Measurements from ENCODE around the gene TMEM87A.
"Not testable (repeated sequence)": the region's sequence is repeated elsewhere in the genome, so short reads cannot be mapped to it uniquely, and the experiment has no call there.

The TMEM87A gene

DNA sequence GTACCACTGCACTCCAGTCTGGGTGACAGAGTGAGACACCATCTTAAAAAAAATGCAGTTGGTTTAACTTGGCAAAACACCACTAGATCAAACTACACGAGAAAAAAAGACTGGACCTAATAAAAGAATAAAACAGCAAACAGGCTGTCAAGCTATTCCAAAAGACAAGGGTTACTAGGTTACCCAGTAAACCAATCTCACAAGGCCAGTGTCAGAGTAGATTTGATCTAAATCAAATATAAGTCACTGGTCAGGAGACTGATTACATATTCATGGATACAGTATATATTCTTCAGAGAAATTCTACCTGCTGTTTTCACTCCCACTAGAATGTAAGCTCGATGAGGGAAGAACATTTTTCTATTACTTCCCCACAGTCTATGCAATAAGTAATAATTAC, 2.7 kb downstream of the TMEM87A start:
- peak overlapping the region; percentile 60 for H3K27ac ChIP-seq (ENCODE audit: low read length)
- H3K27me3 ChIP-seq (ENCODE audit: low read depth, low read length): no peaks in the 10 kb centered on the region
- H3K4me3 ChIP-seq (ENCODE audit: low read depth in 1 of 2, low read length in 2 of 2): no peak overlapping the region
- H3K4me1 ChIP-seq (ENCODE audit: control insufficient read depth in 1 of 2, insufficient read depth in 2 of 2, low read length in 2 of 2): peaks cover 22 to 37% of the 10 kb centered on the region in 2 donors
- peaks cover 7 to 34% of the 10 kb centered on the region in 2 donors for H3K36me3 ChIP-seq (ENCODE audit: control insufficient read depth in 1 of 2, insufficient read depth in 2 of 2, low read length in 2 of 2)
- no peaks in the 10 kb centered on the region for H3K9me3 ChIP-seq (ENCODE audit: control insufficient read depth in 1 of 2, low read length in 2 of 2)

DNA sequence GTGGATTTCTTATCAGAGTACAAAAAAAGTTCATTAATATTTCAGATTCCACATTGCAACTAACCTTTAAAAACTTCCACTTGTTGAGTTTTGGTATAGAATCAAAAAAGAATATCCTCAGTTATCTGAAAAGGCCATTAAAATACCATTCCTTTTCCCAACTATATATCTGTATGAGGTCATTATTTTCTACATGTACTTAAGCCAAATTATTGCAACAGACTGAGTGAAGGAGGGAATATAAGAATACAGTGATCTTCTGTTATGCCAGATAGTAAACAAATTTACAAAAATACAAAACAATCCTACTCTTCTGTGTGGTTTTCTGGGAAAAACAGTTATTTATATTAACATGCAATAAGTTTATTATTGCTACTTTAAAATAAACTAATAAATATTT, 5.9 kb downstream of the TMEM87A start:
- Histone ChIP-seq H3K27ac (ENCODE audit: low read length) (no peak overlapping the region), H3K4me3 (ENCODE audit: low read depth in 1 of 2, low read length in 2 of 2) (no peak overlapping the region), H3K9me3 (ENCODE audit: control insufficient read depth in 1 of 2, low read length in 2 of 2) (no peaks in the 10 kb centered on the region), H3K4me1 (ENCODE audit: control insufficient read depth in 1 of 2, insufficient read depth in 2 of 2, low read length in 2 of 2) (peaks cover 13 to 31% of the 10 kb centered on the region in 2 donors), H3K27me3 (ENCODE audit: low read depth, low read length) (no peaks in the 10 kb centered on the region), H3K36me3 (ENCODE audit: control insufficient read depth in 1 of 2, insufficient read depth in 2 of 2, low read length in 2 of 2) (peaks cover 29 to 44% of the 10 kb centered on the region in 2 donors)

DNA sequence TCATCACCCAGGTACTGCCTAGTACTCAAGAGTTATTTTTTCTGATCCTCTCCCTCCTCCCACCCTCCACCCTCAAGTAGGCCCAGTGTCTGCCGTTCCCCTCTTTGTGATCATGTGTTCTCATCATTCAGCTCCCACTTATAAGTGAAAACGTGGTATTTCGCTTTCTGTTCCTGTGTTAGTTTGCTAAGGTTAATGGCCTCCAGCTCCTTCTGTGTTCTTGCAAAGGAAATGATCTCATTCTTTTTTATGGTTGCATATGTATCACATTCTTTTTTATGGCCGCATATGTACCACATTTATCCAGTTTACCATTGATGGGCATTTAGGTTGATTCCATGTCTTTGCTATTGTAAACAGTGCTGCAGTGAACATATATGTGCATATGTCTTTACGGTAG, 8.4 kb downstream of the TMEM87A start:
- Histone ChIP-seq H3K27ac (ENCODE audit: low read length) (no peak overlapping the region), H3K36me3 (ENCODE audit: control insufficient read depth in 1 of 2, insufficient read depth in 2 of 2, low read length in 2 of 2) (peaks cover 45 to 61% of the 10 kb centered on the region in 2 donors), H3K4me1 (ENCODE audit: control insufficient read depth in 1 of 2, insufficient read depth in 2 of 2, low read length in 2 of 2) (peaks cover 7 to 9% of the 10 kb centered on the region in 2 donors), H3K9me3 (ENCODE audit: control insufficient read depth in 1 of 2, low read length in 2 of 2) (no peaks in the 10 kb centered on the region), H3K4me3 (ENCODE audit: low read depth in 1 of 2, low read length in 2 of 2) (no peak overlapping the region), H3K27me3 (ENCODE audit: low read depth, low read length) (no peaks in the 10 kb centered on the region)

DNA sequence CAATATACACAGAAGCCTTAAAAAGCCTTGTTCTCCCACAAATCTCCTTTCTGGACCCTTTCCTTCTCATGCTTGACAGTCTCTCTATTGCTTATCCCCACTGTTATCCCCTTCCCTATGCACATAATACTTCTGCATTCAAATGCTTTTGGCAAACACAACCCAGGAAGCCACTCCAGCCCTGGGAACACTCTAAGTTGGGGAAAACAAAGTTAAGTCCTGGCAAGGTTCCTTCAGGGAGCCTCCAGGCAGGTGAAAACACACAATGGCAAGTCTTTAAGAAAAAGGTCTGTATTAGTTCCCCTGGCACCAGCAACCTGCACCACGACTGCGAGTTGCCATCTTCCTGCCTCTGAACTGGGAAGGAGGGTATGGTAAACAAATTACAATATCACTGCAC, 19.9 kb downstream of the TMEM87A start:
- peaks cover 14 to 33% of the 10 kb centered on the region in 2 donors for H3K36me3 ChIP-seq (ENCODE audit: control insufficient read depth in 1 of 2, insufficient read depth in 2 of 2, low read length in 2 of 2)
- no peak overlapping the region for H3K4me3 ChIP-seq (ENCODE audit: low read depth in 1 of 2, low read length in 2 of 2)
- no peak overlapping the region for H3K27ac ChIP-seq (ENCODE audit: low read length)
- H3K27me3 ChIP-seq (ENCODE audit: low read depth, low read length): no peaks in the 10 kb centered on the region
- H3K9me3 ChIP-seq (ENCODE audit: control insufficient read depth in 1 of 2, low read length in 2 of 2): no peaks in the 10 kb centered on the region
- H3K4me1 ChIP-seq (ENCODE audit: control insufficient read depth in 1 of 2, insufficient read depth in 2 of 2, low read length in 2 of 2): no peaks in the 10 kb centered on the region

DNA sequence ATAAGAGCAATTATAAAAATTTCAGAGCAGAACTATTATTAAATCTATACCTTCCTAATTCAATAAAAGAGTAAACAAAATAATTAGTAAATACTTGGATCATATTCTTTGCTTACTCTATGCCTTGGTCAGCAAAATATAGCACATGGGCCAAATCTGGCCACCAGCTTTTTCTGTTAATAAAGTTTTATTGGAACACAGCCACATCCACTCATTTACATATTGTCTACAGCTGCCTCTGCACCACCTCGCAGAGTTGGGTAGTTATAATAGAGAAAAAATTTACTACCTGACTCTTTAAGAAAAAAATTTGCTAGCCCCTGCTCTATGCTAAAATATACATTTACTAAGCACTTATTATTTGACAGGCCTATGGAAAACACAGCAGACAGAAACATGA, 32.4 kb downstream of the TMEM87A start:
- H3K36me3 ChIP-seq (ENCODE audit: control insufficient read depth in 1 of 2, insufficient read depth in 2 of 2, low read length in 2 of 2): peaks cover 28 to 44% of the 10 kb centered on the region in 2 donors
- no peaks in the 10 kb centered on the region for H3K27me3 ChIP-seq (ENCODE audit: low read depth, low read length)
- H3K9me3 ChIP-seq (ENCODE audit: control insufficient read depth in 1 of 2, low read length in 2 of 2): no peaks in the 10 kb centered on the region
- H3K4me3 ChIP-seq (ENCODE audit: low read depth in 1 of 2, low read length in 2 of 2): no peak overlapping the region
- H3K4me1 ChIP-seq (ENCODE audit: control insufficient read depth in 1 of 2, insufficient read depth in 2 of 2, low read length in 2 of 2): no peaks in the 10 kb centered on the region
- no peak overlapping the region for H3K27ac ChIP-seq (ENCODE audit: low read length)

DNA sequence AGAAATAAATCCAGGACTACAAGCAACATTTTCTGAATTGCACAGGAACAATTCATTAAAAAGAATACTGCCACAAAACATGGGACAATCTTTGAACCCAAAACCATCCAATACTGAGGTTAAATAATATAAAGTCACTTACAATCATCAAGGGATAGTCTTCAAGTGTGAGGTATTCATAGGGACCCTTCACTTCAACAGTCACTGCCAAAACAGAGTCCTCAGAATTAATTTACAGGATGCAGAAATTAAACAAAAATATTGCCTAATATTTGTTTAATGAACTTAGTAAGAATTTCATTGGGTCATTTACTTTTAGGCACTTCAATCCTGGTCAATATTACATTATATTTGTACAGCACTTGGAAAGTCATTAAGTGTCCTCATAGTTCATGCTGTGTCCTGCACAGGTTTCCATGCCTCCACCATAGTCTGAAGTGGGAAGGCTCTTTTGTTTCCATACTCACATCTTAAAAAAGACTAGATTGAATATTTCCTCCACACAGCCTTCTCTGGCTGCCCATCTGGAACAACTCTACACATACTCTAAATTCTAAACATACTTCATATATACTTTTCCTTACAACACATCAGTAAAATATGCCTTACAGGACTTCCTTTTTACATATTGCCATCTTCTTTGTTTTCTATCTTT, 33.6 kb downstream of the TMEM87A start:
- Histone ChIP-seq H3K36me3 (ENCODE audit: control insufficient read depth in 1 of 2, insufficient read depth in 2 of 2, low read length in 2 of 2) (peaks cover 32 to 45% of the 10 kb centered on the region in 2 donors), H3K4me1 (ENCODE audit: control insufficient read depth in 1 of 2, insufficient read depth in 2 of 2, low read length in 2 of 2) (no peaks in the 10 kb centered on the region), H3K4me3 (ENCODE audit: low read depth in 1 of 2, low read length in 2 of 2) (no peak overlapping the region), H3K27me3 (ENCODE audit: low read depth, low read length) (no peaks in the 10 kb centered on the region), H3K27ac (ENCODE audit: low read length) (no peak overlapping the region), H3K9me3 (ENCODE audit: control insufficient read depth in 1 of 2, low read length in 2 of 2) (no peaks in the 10 kb centered on the region)

DNA sequence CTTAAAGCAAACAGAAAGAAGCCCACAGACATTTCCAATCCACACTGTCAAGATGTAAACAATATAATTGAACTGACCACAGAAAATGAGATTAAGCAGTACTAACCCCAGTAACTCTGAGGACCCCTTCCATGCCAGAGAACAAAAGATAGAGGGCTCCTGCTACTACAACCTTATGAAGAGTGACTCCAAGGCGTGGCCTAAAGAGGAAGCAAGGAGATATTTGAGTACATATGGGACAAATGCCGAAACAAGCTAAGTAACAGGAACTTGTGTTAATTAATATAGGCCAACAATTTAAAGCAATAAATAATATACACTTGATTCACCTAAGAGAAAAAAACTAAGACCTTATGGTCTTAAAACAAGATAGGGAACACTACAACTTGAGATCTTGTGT, 40.1 kb downstream of the TMEM87A start:
- Histone ChIP-seq H3K4me1 (ENCODE audit: control insufficient read depth in 1 of 2, insufficient read depth in 2 of 2, low read length in 2 of 2) (no peaks in the 10 kb centered on the region), H3K27me3 (ENCODE audit: low read depth, low read length) (no peaks in the 10 kb centered on the region), H3K9me3 (ENCODE audit: control insufficient read depth in 1 of 2, low read length in 2 of 2) (no peaks in the 10 kb centered on the region), H3K27ac (ENCODE audit: low read length) (no peak overlapping the region), H3K4me3 (ENCODE audit: low read depth in 1 of 2, low read length in 2 of 2) (no peak overlapping the region), H3K36me3 (ENCODE audit: control insufficient read depth in 1 of 2, insufficient read depth in 2 of 2, low read length in 2 of 2) (peaks cover 25 to 69% of the 10 kb centered on the region in 2 donors)

DNA sequence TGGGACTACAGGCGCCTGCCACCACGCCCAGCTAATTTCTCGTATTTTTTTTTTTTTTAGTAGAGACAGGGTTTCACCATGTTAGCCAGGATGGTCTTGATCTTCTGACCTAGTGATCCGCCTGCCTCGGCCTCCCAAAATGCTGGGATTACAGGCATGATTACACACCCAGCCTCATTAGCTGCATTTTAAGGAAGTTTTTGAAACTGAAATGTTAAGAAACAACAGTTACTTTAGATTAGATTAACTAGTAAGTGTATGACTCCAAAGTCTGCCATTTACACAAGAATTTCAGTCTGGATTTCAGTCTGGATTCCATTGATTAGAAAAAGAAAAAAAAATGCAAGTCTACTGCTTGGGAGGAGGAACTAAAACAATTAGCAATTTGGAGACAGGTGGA, 40.6 kb downstream of the TMEM87A start:
- no peaks in the 10 kb centered on the region for H3K27me3 ChIP-seq (ENCODE audit: low read depth, low read length)
- no peak overlapping the region for H3K4me3 ChIP-seq (ENCODE audit: low read depth in 1 of 2, low read length in 2 of 2)
- no peaks in the 10 kb centered on the region for H3K4me1 ChIP-seq (ENCODE audit: control insufficient read depth in 1 of 2, insufficient read depth in 2 of 2, low read length in 2 of 2)
- peaks cover 24 to 67% of the 10 kb centered on the region in 2 donors for H3K36me3 ChIP-seq (ENCODE audit: control insufficient read depth in 1 of 2, insufficient read depth in 2 of 2, low read length in 2 of 2)
- H3K9me3 ChIP-seq (ENCODE audit: control insufficient read depth in 1 of 2, low read length in 2 of 2): no peaks in the 10 kb centered on the region
- no peak overlapping the region for H3K27ac ChIP-seq (ENCODE audit: low read length)

DNA sequence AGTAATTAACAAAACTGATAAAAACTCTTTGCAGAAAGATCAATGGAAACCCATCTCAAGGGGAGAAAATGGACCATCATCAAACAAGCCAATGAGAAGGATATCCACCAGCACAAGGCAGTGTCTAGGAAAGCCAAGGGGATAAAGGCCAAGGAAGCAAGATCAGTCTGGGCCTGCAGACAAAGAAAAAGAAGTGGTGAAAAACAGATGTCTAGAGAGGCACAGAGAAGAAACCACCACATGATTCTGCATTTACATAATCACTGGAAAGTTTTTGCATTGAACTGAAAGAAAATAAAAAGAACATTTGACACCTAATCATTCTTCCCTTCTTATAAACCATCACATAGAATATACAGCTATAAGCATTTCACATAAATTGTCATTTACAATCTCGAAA, 42.1 kb downstream of the TMEM87A start:
- H3K36me3 ChIP-seq (ENCODE audit: control insufficient read depth in 1 of 2, insufficient read depth in 2 of 2, low read length in 2 of 2): peaks cover 25 to 66% of the 10 kb centered on the region in 2 donors
- no peaks in the 10 kb centered on the region for H3K27me3 ChIP-seq (ENCODE audit: low read depth, low read length)
- no peak overlapping the region for H3K27ac ChIP-seq (ENCODE audit: low read length)
- no peaks in the 10 kb centered on the region for H3K4me1 ChIP-seq (ENCODE audit: control insufficient read depth in 1 of 2, insufficient read depth in 2 of 2, low read length in 2 of 2)
- H3K4me3 ChIP-seq (ENCODE audit: low read depth in 1 of 2, low read length in 2 of 2): no peak overlapping the region
- H3K9me3 ChIP-seq (ENCODE audit: control insufficient read depth in 1 of 2, low read length in 2 of 2): no peaks in the 10 kb centered on the region

DNA sequence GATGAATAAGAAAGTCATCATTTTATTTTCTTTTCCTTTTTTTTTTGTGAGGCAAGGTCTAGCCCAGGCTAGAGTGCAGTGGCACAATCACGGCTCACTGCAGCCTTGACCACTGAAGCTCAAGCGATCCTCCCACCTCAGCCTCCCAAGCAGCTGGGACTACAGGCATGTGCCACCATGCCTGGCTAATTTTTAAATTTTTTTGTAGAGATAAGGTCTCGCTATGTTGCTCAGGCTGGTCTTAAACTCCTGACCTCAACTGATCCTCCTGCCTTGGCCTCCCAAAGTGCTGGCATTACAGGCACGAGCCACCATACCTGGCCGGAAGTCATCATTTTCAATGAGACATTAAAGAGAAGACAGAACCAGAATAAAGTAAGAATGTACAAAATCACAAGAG, 44.3 kb downstream of the TMEM87A start:
- H3K27ac ChIP-seq (ENCODE audit: low read length); H3K4me1 ChIP-seq (ENCODE audit: control insufficient read depth in 1 of 2, insufficient read depth in 2 of 2, low read length in 2 of 2); H3K9me3 ChIP-seq (ENCODE audit: control insufficient read depth in 1 of 2, low read length in 2 of 2); H3K4me3 ChIP-seq (ENCODE audit: low read depth in 1 of 2, low read length in 2 of 2); H3K27me3 ChIP-seq (ENCODE audit: low read depth, low read length): not testable (repeated sequence)
- H3K36me3 ChIP-seq (ENCODE audit: control insufficient read depth in 1 of 2, insufficient read depth in 2 of 2, low read length in 2 of 2): peaks cover 41 to 79% of the 10 kb centered on the region in 2 donors

DNA sequence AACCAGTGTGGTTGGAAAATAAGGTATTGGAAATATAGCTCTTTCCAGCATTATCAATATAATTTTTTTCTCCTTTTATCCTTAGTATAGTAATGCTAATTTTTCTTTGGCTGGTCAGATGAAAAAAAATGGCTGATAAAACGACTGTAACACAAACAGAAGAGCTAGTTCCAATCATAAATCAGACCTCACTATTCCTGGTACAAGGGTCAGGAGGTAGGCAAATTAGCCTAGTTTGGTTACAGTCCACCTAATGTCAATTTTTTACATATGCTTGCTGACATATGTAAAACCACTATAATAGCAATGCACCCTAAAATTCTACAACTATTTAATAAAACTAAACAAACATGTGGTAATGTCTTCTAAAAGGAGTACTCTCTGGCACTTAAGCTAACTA, 45.2 kb downstream of the TMEM87A start:
- H3K4me1 ChIP-seq (ENCODE audit: control insufficient read depth in 1 of 2, insufficient read depth in 2 of 2, low read length in 2 of 2): no peaks in the 10 kb centered on the region
- no peaks in the 10 kb centered on the region for H3K27me3 ChIP-seq (ENCODE audit: low read depth, low read length)
- H3K9me3 ChIP-seq (ENCODE audit: control insufficient read depth in 1 of 2, low read length in 2 of 2): no peaks in the 10 kb centered on the region
- H3K27ac ChIP-seq (ENCODE audit: low read length): no peak overlapping the region
- peaks cover 49 to 79% of the 10 kb centered on the region in 2 donors for H3K36me3 ChIP-seq (ENCODE audit: control insufficient read depth in 1 of 2, insufficient read depth in 2 of 2, low read length in 2 of 2)
- H3K4me3 ChIP-seq (ENCODE audit: low read depth in 1 of 2, low read length in 2 of 2): no peak overlapping the region

DNA sequence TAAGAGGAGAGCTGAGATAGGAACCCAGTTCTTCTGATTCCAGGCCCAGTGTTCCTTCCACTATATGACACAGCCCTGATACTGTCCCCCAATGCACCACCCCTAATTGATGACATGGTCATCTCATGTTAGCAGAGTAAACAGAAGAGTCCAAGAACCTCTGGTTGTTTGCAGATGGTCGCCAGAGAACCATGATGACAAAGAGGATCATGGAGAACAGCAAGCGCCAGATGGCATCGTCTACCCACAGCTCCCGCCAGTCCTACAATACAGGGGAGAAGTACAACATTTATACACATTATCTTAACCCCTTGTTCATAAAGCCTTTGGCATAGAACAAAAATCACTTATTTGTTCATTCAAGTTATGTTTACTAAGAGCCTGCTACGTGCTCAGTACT, 46.6 kb downstream of the TMEM87A start:
- peaks cover 49 to 80% of the 10 kb centered on the region in 2 donors for H3K36me3 ChIP-seq (ENCODE audit: control insufficient read depth in 1 of 2, insufficient read depth in 2 of 2, low read length in 2 of 2)
- H3K27ac ChIP-seq (ENCODE audit: low read length): no peak overlapping the region

More for the DNA sequence above, 46.6 kb downstream of the TMEM87A start:
- Histone ChIP-seq H3K9me3 (ENCODE audit: control insufficient read depth in 1 of 2, low read length in 2 of 2) (no peaks in the 10 kb centered on the region), H3K27me3 (ENCODE audit: low read depth, low read length) (no peaks in the 10 kb centered on the region), H3K4me3 (ENCODE audit: low read depth in 1 of 2, low read length in 2 of 2) (no peak overlapping the region), H3K4me1 (ENCODE audit: control insufficient read depth in 1 of 2, insufficient read depth in 2 of 2, low read length in 2 of 2) (no peaks in the 10 kb centered on the region)

Data from muscle layer of duodenum (tissue), 2 donors.